Endothelial cell of umbilical vein (primary cell): ENCODE data around the gene SCML2. TPM values are rescaled to one million over a fixed set of nuclear protein-coding genes. Genes with fewer than 3 reads are reported as not detected.

Experiments used
- BruUV-seq: library from RNA; stranded (reverse); fragments of 400-500 nt; replicated peaks from 2 replicates; lab custom pipeline; 2021; lab: Mats Ljungman, UMichigan
- CTCF ChIA-PET: fragments of 300-600, 350-600 bp; sonication (Branson Sonifier 250); formaldehyde crosslinking; loops from one replicate; lab custom pipeline; 2021; ENCODE audit warnings: antibody characterized with exemption, inconsistent platforms; lab: Charles Lee
- POLR2A ChIA-PET: fragments of 300-600, 350-600 bp; sonication (Branson Sonifier 250); formaldehyde crosslinking; loops from one replicate; lab custom pipeline; 2021; ENCODE audit warnings: antibody characterized with exemption, inconsistent platforms; lab: Charles Lee
- DNase-seq: peaks from one replicate; pipeline ENCODE4 v3.0.0-alpha.2; 2011; ENCODE audit warnings: low read depth, low spot score
- FAIRE-seq: peaks from 2 replicates; lab custom pipeline; 2011; peaks lifted over from hg19 to GRCh38; lab: Jason Lieb, UNC
- H2AFZ ChIP-seq: 2 replicates; pipeline ENCODE4 v1.6.0; 2012; ENCODE audit warnings: low read depth, low read length, control low read depth, inconsistent platforms
- H3K27ac ChIP-seq: 2 replicates; pipeline ENCODE4 v1.5.1; 2011; ENCODE audit warnings: low read depth, mild to moderate bottlenecking, control low read depth, low read length, moderate library complexity; ENCODE audit not compliant: insufficient read depth
- H3K27me3 ChIP-seq, 2 experiments: 2 replicates each; pipeline versions ENCODE4 v1.6.0 to v1.6.1; 2011; ENCODE audit warnings: low read length in 2 of 2, mixed read lengths in 1 of 2; ENCODE audit not compliant: control insufficient read depth in 2 of 2, insufficient read depth in 2 of 2
- H3K36me3 ChIP-seq, 2 experiments: 2 replicates in 1 of 2; 3 replicates in 1 of 2; pipeline ENCODE4 v1.5.1; 2011; ENCODE audit warnings: low read length in 2 of 2, mild to moderate bottlenecking in 1 of 2, moderate library complexity in 1 of 2; ENCODE audit not compliant: control insufficient read depth in 2 of 2, insufficient read depth in 2 of 2; ENCODE audit errors: extremely low read depth in 1 of 2
- H3K4me1 ChIP-seq: 3 replicates; pipeline ENCODE4 v1.5.1; 2011; ENCODE audit warnings: mild to moderate bottlenecking, low read length; ENCODE audit not compliant: control insufficient read depth, insufficient read depth; ENCODE audit errors: extremely low read depth
- H3K4me2 ChIP-seq: 2 replicates; pipeline ENCODE4 v1.6.1; 2011; ENCODE audit warnings: low read length, control low read depth, mixed read lengths; ENCODE audit not compliant: insufficient read depth
- H3K4me3 ChIP-seq, 3 experiments: fragments of 200-600 bp in 1 of 3; sonication (generic), shearing (Covaris generic) in 1 of 3; replicated peaks in 1 of 3; 2 replicates each; pipeline ENCODE4 v1.5.1; 2011 to 2016; ENCODE audit warnings: control low read depth in 3 of 3, low read length in 3 of 3, mild to moderate bottlenecking in 2 of 3, inconsistent platforms in 1 of 3, low read depth in 1 of 3, moderate library complexity in 1 of 3; ENCODE audit not compliant: insufficient read depth in 1 of 3
- H3K79me2 ChIP-seq: 2 replicates; pipeline ENCODE4 v1.6.0; 2012; ENCODE audit warnings: low read length, inconsistent platforms; ENCODE audit not compliant: control insufficient read depth, insufficient read depth
- H3K9ac ChIP-seq: replicated peaks from 2 replicates; pipeline ENCODE3; 2011; ENCODE audit warnings: low read length, control low read depth; ENCODE audit not compliant: insufficient read depth; ENCODE audit errors: extremely low read depth
- H3K9me1 ChIP-seq: replicated peaks from 3 replicates; pipeline ENCODE4 v1.6.0; 2011; ENCODE audit warnings: mild to moderate bottlenecking, low read length; ENCODE audit not compliant: control insufficient read depth, insufficient read depth; ENCODE audit errors: extremely low read depth
- H3K9me3 ChIP-seq: replicated peaks from 2 replicates; pipeline ENCODE4 v1.5.1; 2012; ENCODE audit warnings: low read length, inconsistent platforms; ENCODE audit not compliant: control insufficient read depth, insufficient read depth
- H4K20me1 ChIP-seq: replicated peaks from 2 replicates; pipeline ENCODE3; 2011; ENCODE audit warnings: mild to moderate bottlenecking, low read length; ENCODE audit not compliant: control insufficient read depth, insufficient read depth; ENCODE audit errors: extremely low read depth
- CTCF ChIP-seq, 2 donors: IDR thresholded peaks; 1 replicate in 1 of 2; 2 replicates in 1 of 2; pipeline ENCODE4 v1.5.1; 2011; ENCODE audit warnings: low read length in 2 of 2, mild to moderate bottlenecking in 2 of 2, moderate library complexity in 2 of 2, control low read depth in 1 of 2, inconsistent platforms in 1 of 2, low read depth in 1 of 2; ENCODE audit not compliant: insufficient read depth in 1 of 2; ENCODE audit errors: extremely low read depth in 1 of 2
- EZH2 ChIP-seq: IDR thresholded peaks from 2 replicates; pipeline ENCODE4 v1.6.1; 2012; ENCODE audit warnings: borderline replicate concordance, low read depth, mild to moderate bottlenecking, moderate library complexity, low read length, inconsistent platforms; ENCODE audit not compliant: severe bottlenecking
- GATA2 ChIP-seq: IDR thresholded peaks from 2 replicates; pipeline ENCODE4 v1.7.0; 2011; ENCODE audit warnings: low read depth, mild to moderate bottlenecking, moderate library complexity, mixed read lengths, low read length; ENCODE audit not compliant: insufficient read length, insufficient read depth
- JUN ChIP-seq: IDR thresholded peaks from 2 replicates; pipeline ENCODE4 v1.6.1; 2011; ENCODE audit warnings: borderline replicate concordance, low read depth; ENCODE audit not compliant: insufficient read length, insufficient read depth
- POLR2A ChIP-seq: IDR thresholded peaks from 2 replicates; pipeline ENCODE4 v1.6.1; 2012; ENCODE audit warnings: low read depth, mild to moderate bottlenecking, control low read depth, low read length
- POLR2AphosphoS5 ChIP-seq: IDR thresholded peaks from 2 replicates; pipeline ENCODE4 v1.6.1; 2012; ENCODE audit warnings: low read depth, mild to moderate bottlenecking, control low read depth, low read length, moderate library complexity; ENCODE audit not compliant: insufficient read depth
- dilution Hi-C: fragments of 300-500 bp; cut with MboI; formaldehyde crosslinking; loops from one replicate; pipeline ENCODE4 v1.15.0; 2019; ENCODE audit warnings: low sequenced_read_pairs; ENCODE audit not compliant: extremely low pct_ligation_motif_present
- intact Hi-C: fragments of 100-400 bp; cut with micrococcal nuclease; formaldehyde crosslinking; loops from one replicate; pipeline ENCODE4 v1.10.0; 2022
- polyA plus RNA-seq, 4 experiments: library from polyadenylated mRNA; depleted of rRNA in 3 of 4; stranded (reverse) in 3 of 4; unstranded in 1 of 4; fragments of >200 nt; gene quantifications; 2 replicates each; pipeline versions ENCODE4 v1.2.1 to v1.2.3, GENCODE V29; 2011 to 2012; ENCODE audit warnings: missing spikeins in 1 of 4
- total RNA-seq: library from RNA; stranded (reverse); gene quantifications from 2 replicates; pipeline ENCODE4 v1.2.3, GENCODE V29; 2021

The SCML2 gene
- total and polyA plus RNA-seq, 2 donors (not counting 3 experiments of a cell fraction or from before 2014, with no cell fraction given): 1.4 to 2.7 TPM

GRCh38 chrX:18390941-18391538 lies 36.6 kb upstream of the SCML2 start:
- no peak overlapping the region for H2AFZ ChIP-seq
- TF ChIP-seq POLR2A (no peak), POLR2AphosphoS5 (no peak), GATA2 (no peak), JUN (no peak), EZH2 (no peak), CTCF (IDR thresholded peaks at IDR 0.05; ENCODE audit: extremely low read depth in 1 of 2, insufficient read depth in 1 of 2, low read depth in 1 of 2, low read length in 2 of 2) (peak; percentile 26 to 33)
- ChIA-PET CTCF (interaction anchor here (2.3 to 2.5 kb wide), 2 partner anchors 943 kb away, joined by 15 to 35 read pairs; no protein-coding TSS in a partner anchor), POLR2A (no interaction called here)
- DNase-seq: peak; percentile 49
- no peaks in the 10 kb centered on the region for H3K9me3 ChIP-seq
- H3K79me2 ChIP-seq: no peaks in the 10 kb centered on the region
- H3K27me3 ChIP-seq: no peaks in the 10 kb centered on the region
- H3K4me2 ChIP-seq: no peak overlapping the region
- no peaks in the 10 kb centered on the region for H3K9me1 ChIP-seq
- H3K27ac ChIP-seq: no peak overlapping the region
- no peaks in the 10 kb centered on the region for H3K36me3 ChIP-seq
- BruUV-seq: no TSS peak
- peak; percentile 90 for FAIRE-seq
- H3K4me3 ChIP-seq: no peak overlapping the region
- dilution Hi-C loops: no loop called here
- H3K4me1 ChIP-seq: no peaks in the 10 kb centered on the region
- H3K9ac ChIP-seq: no peak overlapping the region
- no peaks in the 10 kb centered on the region for H4K20me1 ChIP-seq
- intact Hi-C loops: loop anchor here (1.0 to 2.0 kb wide), 4 partner anchors 495 to 943 kb away; no protein-coding TSS in a partner anchor
